Mesodermal cell (in vitro differentiated cells): ENCODE data around the gene PIGS.

ENCODE experiments used
- H3K27ac ChIP-seq: 2 replicates; pipeline ENCODE4 v1.7.0; 2013; ENCODE audit warnings: mild to moderate bottlenecking, low read depth, low read length, moderate library complexity; ENCODE audit not compliant: severe bottlenecking
- H3K36me3 ChIP-seq: 2 replicates; pipeline ENCODE4 v1.7.1; 2013; ENCODE audit warnings: mild to moderate bottlenecking, low read length, moderate library complexity; ENCODE audit not compliant: control insufficient read depth, insufficient read depth
- H3K4me1 ChIP-seq: one replicate; pipeline ENCODE4 v1.7.1; 2013; ENCODE audit warnings: mild to moderate bottlenecking, low read length; ENCODE audit not compliant: insufficient read depth, control insufficient read depth, poor library complexity, severe bottlenecking
- H3K4me3 ChIP-seq: 2 replicates; pipeline ENCODE4 v1.7.0; 2013; ENCODE audit warnings: low read length, control low read depth, mild to moderate bottlenecking; ENCODE audit not compliant: insufficient read depth, poor library complexity, severe bottlenecking; ENCODE audit errors: extremely low read depth
- H3K9me3 ChIP-seq: 2 replicates; pipeline ENCODE4 v1.7.1; 2013; ENCODE audit warnings: mild to moderate bottlenecking, low read length, moderate library complexity; ENCODE audit not compliant: control insufficient read depth
- WGBS, 2 experiments: methylation state at CpG; one replicate each; pipeline ENCODE4 v1.1.5; 2013; ENCODE audit warnings: missing lambda C conversion rate in 2 of 2; ENCODE audit not compliant: insufficient coverage in 2 of 2; 5-methylcytosine and 5-hydroxymethylcytosine counted together

Gene PIGS

GRCh38 chr17:28505986-28506665 lies 65.2 kb downstream of the PIGS start, which contains the start of gene FOXN1:
Gene FOXN1, plus strand, starts transcription at chr17:28506348. Its CDS starts 17,622 bp downstream, at chr17:28523970.
- no peak within 1 kb of the TSS for H3K27ac ChIP-seq
- WGBS, 2 experiments: 86 to 91% methylated on average over 11 to 17 of the region's 28 CpGs
- H3K4me1 ChIP-seq: no peaks in the 10 kb centered on the region
- H3K9me3 ChIP-seq: no peaks in the 10 kb centered on the region
- no peaks in the 10 kb centered on the region for H3K36me3 ChIP-seq
- H3K4me3 ChIP-seq: no peak within 1 kb of the TSS

GRCh38 chr17:28503420-28503819 lies 67.9 kb downstream of the PIGS start:
- H3K4me3 ChIP-seq: no peak overlapping the region
- H3K9me3 ChIP-seq: no peaks in the 10 kb centered on the region
- H3K4me1 ChIP-seq: no peaks in the 10 kb centered on the region
- H3K27ac ChIP-seq: no peak overlapping the region
- 80% methylated on average over 2 of the region's 3 CpGs; no CpG with 5 or more reads in 1 of the 2 experiments for WGBS, 2 experiments
- H3K36me3 ChIP-seq: no peaks in the 10 kb centered on the region
